GM21576 (cell line): ENCODE data around the gene RPL39.
"Not testable (repeated sequence)": the region's sequence is repeated elsewhere in the genome, so short reads cannot be mapped to it uniquely, and the experiment has no call there.

ENCODE experiments used
- ATAC-seq: cut with Tn5 transposase; IDR thresholded peaks from one replicate; pipeline ENCODE4 v1.9.1; 2021; ENCODE audit warnings: mild to moderate bottlenecking, moderate library complexity; ENCODE audit not compliant: unreplicated experiment

The RPL39 gene

DNA sequence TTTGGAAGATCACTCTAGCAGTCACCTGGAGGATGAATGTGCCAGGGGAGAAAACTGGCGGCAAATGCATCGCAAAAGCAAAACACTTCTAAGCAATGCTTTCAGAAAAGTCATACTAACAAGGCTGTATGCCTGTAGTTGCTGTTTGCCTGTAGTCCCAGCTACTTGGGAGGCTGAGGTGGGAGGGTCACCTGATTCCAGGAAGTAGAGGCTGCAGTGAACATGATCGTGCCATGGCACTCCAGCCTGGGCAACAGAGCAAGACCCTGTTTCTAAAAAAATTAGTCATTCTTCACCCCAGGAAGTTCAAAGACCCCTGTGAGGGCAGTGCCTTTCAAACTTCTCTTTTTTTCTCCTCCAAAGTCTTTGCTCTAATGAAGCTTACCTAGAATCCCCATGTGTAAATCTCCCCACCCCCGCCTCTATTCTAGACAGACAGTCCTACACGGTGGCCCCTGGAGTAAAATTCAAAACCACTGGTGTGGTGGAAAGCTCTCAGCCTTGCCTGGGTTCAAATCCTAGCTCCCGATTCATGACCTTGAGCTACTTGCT lies 27.5 kb downstream of the RPL39 start:
- ATAC-seq = no peak

DNA sequence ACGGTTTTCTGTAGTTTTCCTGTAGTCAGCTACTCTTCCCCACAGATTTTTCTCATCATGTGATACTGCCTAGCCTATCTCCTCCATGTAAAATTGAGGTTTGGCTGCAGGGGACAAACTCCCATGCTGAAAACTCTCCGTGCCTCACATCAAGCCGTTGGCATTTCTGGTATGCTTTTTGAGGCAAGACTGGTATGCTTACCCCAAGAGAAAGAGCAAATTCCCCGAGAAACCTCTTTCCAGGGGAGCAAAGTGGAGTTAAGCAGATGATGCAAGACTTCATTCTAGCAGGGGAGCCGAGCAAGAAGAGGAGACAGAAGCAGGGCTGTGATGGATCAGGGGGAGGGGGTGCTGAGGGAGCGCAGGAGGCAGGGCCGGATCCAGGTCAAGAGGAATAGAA lies 28.2 kb downstream of the RPL39 start:
- no peak for ATAC-seq

DNA sequence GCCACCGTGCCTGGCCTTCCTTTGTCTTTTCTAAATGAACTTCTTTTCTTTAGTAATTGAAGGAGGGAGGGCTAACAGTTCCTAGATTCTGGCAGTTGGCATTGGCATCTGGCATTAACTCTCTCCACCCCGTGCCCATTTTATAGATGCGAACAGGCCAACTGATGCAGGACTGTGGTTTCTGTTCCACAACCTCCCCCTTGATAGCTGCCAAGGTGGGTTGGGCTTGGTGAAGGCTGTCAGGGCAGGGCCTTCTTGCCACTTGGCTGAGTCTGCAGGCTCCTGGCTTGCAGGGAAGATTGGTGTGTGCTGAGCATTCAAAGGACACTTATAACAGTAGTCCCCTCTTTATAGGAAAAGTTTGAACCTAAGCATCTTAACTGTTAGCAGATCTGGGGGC lies 28.7 kb downstream of the RPL39 start:
- no peak for ATAC-seq

DNA sequence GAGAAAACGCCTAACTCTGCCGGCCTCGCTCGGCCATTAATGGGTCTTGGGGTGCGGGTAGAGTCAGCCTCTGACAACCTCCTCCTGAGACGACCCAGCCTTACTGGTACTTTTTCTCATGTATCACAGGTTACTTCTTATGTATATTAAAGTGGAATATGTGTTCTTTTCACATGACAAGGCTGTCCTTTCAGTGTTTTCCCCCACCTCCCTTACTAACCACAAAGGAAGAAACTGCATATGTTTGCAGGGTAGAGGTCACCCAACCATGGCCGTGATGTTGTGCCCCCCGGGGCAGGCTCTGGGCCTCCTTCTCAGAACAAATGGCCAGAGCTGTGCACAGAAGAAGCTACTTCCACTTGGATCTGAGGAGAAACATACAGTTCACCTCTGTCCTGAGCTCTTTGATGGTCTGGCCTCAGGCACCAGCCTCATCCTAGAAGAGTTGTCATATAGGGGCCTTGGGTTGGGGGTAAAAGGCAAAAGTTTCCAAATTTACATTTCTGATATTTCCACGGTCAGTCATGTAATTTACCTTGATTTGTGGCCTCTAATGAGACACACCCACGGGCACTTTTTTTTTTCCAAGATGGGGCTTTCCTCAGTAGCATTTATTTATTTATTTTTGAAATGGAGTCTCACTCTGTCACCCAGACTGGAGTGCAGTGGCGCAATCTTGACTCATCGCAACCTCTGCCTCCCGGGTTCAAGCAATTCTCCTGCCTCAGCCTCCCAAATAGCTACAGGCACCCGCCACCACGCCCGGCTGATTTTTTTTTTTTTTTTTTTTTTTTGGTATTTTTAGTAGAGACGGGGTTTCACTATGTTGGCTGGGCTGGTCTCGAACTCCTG lies 31.2 kb downstream of the RPL39 start:
- no peak for ATAC-seq

DNA sequence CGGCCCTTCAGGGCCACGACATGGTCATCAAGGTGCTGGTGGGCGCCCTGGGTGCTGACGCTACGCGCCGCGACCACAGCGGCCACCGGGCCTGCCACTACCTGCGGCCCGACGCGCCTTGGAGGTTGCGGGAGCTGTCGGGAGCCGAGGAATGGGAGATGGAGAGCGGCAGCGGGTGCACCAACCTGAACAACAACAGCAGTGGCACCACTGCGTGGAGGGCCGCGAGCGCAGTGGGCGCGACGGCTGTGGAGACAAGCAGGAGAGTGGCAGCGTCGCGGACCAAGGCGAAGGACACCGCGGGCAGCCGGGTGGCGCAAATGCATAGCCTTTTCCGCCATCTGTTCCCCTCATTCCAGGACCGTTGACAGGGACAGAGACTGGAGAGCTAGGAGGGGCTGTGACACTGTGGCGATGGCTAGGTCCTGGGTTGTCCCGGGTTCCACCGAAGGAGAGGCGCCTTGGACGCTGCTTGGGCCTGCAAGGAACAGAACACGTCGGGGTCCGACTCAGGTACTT lies 32.1 kb downstream of the RPL39 start:
- no peak for ATAC-seq

DNA sequence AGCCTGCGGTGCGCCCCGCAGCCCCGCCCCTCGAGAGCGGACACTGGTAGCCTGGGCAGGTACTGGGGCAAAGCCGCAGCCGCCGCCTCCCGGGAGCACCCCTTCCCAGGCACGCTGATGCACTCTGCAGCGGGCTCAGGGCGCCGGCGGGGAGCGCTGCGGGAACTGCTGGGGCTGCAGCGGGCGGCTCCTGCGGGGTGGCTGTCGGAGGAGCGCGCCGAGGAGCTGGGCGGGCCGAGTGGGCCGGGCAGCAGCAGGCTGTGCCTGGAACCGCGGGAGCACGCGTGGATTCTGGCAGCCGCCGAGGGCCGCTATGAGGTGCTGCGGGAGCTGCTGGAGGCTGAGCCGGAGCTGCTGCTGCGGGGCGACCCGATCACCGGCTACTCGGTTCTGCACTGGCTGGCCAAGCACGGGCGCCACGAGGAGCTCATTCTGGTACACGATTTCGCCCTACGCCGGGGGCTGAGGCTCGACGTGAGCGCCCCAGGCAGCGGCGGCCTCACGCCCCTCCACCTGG lies 32.6 kb downstream of the RPL39 start:
- no peak for ATAC-seq

DNA sequence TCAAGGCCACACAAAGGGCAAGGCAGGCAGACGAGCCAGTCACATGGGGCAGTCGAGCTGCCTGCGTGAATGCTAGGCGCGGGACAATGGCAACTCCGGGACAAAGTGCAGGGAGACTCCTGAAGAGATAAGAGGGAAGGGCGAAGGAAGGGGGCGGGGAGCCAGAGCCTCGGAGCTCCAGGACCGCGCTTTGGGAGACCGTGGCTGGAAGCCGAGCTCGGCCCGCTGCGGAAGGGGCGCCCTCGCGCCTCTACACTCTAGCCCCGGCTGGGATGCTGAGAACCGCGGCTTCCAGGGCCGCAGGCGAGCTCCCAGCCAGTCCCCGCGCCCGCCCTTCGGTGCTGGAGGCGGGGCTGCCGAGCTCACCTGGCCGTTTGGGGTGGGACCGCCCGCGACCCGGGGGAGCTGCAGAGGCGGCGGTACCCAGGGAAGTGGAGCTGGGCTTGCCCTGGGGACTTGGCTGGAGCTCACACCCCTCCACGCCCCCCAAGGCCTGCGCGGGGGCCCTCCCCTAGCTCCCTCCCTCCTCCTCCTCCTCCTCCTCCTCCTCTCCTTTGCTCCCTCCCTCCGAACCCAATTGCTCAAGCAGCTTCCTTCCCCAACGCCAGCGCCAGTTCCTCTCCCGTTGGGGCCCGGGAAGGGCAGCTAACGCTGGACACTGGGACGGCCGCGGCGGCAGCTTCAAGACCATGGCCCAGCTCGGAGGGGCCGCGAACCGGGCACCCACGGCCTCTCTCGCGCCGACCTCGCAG lies 33.3 kb downstream of the RPL39 start, which contains the start of gene SOWAHD:
SOWAHD (plus strand) TSS at position 610 of the 752 bp plus-strand sequence; CDS start at position 690, 80 bp downstream.
- ATAC-seq = no peak

DNA sequence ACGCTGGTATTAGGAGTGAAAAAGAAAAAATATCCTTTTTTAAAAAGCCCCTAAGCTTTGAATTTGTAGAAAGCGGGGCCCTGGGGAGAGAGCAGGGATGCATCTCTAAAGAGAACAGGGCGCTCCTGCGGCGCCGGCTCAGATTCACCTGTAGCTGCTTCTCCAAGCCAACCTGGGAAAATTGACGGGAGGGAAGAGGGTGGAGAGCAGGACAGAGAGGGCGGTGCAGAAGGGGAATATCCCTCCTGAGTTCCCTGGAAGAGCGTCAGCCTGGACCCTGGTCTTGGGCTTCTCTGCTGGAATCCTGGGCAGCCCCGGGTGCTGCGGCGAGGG lies 33.8 kb downstream of the RPL39 start:
- no peak for ATAC-seq

DNA sequence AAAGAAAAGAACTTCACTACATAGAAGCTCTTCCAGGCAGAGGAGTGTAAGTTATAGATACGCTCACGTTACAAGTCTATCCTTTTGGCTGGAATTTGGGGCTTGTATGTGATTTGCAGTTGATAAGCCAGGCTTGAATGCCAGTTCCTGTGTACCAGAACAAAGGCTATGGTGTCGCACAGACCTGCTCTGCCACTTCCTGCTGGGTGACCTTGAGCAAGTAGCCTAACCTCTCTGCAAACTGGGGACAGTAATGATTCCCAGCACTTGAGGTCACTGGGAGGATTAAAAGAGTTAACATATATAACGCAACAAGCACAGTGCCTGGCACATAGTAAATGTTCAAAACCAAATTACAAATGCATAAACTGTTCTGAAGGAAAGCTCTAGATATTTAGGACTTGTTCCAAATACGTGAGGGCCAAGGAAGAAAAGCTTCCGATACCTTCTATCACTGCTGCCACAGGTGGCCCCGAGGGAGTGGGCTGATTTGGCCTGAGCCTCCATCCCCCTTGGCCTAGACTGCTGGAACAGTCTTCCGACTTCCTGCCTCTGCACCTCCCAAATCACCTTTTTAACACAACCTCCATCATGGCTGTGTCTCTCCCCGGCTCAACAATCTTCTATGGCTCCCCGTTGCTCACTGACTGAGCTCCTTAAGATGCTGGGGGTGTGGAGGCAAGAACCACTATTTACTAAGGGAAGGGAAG lies 34.3 kb downstream of the RPL39 start:
- no peak for ATAC-seq

DNA sequence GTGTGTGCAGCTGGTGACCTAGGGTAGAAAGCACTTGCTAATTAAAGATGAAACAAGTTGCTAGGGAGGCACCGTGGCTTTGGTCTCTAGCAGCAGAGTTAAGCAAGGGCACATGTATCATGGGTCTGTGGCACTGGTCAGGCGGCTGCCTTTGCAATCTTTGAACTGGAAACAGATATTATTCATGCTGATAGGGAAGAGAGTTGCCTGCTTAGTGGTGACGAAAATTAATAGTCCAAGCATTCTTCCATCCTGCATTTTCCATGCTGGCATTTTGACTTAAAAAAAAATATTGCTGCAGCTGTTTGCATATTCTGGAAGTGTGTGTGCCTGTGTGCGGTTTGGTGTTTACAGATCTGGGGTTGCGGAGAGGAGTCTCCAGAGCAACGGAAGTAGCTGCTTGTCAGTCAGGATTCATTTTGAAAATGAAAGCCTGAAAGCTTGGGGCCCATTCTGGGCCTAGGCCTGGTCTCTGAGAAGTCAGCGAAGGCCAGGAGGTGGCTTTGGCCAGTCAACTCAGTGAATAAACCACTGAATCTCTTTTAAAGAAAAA lies 35.4 kb downstream of the RPL39 start:
- peak; percentile 65 for ATAC-seq

DNA sequence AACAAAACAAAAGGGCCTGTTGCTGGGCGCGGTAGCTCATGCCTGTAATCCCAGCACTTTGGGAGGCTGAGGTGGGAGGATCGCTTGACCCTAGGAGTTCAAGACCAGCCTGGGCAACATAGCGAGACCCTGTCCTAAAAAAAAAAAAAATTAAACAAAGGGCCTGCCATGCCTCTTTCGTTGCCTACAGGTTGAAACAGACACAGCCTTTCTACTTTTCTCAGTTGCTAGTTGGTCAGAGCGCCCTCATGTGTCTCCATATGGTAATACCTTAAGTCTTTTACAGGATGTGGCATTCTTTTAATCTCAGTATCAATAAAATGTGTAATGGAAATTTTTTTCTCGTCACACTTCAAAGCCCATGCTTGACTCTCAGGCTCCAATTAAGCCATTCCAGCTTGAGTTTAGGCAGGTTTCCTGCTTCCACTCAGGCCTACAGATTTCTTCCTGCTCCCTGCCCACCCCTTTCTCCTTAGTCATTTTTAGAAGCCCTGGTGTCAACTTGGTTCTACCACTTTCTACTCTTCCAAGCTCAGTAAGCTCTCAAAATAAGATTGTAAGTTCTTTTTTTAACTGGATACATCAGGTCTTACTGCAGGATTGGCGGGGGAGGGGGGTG lies 37.7 kb downstream of the RPL39 start:
- no peak for ATAC-seq

DNA sequence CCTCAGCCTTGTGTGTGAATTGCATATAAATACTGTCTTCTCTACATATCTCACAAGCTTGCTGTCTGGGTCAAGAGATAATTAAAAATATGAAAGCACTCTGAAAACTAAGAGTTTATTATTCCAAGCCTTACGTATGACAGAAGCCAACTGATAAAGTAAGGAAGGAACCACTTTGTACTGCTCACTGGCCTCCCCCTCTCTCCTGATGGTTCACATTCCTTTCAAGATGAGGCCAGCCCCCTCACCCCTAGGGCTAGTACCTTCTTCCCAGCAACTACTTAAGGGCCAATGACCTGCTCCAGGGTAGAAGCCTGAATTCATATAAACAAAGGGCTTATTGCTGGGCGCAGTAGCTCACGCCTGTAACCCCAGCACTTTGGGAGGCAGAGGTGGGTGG lies 38.4 kb downstream of the RPL39 start:
- ATAC-seq = no peak

DNA sequence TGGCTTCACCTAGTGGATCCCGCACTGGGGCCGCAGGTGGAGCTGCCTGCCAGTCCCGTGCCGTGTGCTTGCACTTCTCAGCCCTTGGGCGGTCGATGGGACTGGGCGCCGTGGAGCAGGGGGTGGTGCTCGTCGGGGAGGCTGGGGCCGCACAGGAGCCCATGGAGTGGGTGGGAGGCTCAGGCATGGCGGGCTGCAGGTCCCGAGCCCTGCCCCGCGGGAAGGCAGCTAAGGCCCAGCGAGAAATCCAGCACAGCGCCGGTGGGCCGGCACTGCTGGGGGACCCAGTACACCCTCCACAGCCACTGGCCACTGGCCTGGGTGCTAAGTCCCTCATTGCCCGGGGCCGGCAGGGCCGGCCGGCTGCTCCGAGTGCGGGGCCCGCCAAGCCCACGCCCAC lies 40.7 kb downstream of the RPL39 start:
- ATAC-seq = not testable (repeated sequence)

DNA sequence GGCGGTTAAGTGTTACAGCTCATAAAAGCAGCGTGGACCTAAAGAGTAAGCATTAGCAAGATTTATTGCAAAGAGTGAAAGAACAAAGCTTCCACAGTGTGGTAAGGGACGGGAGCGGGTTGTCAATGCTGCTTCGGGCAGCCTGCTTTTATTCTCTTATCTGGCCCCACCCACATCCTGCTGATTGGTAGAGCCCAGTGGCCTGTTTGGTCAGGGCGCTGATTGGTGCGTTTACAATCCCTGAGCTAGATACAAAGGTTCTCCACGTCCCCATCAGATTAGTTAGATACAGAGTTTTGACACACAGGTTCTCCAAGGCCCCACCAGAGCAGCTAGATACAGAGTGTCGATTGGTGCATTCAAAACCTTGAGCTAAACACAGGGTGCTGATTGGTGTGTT lies 41.3 kb downstream of the RPL39 start:
- not testable (repeated sequence) for ATAC-seq

DNA sequence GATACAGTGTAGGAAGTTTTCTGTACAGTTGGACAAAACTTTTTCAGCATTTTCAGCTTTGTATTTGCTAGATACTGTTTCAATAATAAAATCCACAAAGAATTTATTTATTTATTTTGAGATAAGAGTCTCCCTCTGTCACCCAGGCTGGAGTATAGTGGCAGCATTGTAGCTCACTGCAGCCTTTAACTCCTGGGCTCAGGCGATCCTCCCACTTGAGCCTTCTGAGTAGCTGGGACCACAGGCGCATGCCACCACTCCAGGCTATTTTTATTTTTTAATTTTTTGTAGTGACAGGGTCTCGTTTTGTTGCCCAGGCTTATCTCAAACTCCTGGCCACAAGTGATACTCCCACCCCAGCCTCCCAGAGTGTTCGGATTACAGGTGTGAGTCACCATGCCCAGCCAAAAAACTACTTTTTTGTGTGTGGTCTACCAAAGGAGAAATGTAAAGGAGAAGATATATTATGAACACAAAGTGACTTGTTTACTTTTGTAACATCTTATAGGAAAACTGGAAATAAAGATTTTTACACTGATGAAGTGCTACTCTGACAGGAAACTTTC lies 46.1 kb downstream of the RPL39 start:
- ATAC-seq = no peak

DNA sequence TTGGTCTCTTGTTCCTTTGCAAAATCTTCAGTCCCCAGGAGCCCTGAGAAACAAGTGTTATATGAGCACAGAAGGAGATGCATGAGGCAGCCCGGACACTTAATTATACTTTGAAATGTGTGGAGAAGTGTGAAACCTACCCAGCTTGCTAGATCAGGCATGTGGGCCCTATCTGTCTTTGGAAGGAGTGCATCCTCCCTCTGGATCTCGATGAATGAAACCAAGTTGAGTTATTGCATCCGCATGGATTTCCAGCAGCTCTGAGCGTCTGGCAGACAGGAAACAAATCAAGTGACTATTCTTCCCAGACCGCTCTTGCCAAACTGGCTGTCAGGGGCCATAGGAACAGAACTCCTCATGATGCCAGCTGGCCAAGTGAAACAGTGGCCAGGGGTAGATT lies 52.7 kb downstream of the RPL39 start:
- ATAC-seq = no peak
